HTR-8/SVneo (cell line): ENCODE measurements around the gene ADSL.

ENCODE experiments used
- DNase-seq: peaks from one replicate; pipeline ENCODE4 v3.0.0; 2011; ENCODE audit warnings: low spot score, mixed read lengths; ENCODE audit not compliant: insufficient read length
- FAIRE-seq: peaks from 2 replicates; lab custom pipeline; 2011; peaks lifted over from hg19 to GRCh38; lab: Jason Lieb, UNC

The ADSL gene

DNA sequence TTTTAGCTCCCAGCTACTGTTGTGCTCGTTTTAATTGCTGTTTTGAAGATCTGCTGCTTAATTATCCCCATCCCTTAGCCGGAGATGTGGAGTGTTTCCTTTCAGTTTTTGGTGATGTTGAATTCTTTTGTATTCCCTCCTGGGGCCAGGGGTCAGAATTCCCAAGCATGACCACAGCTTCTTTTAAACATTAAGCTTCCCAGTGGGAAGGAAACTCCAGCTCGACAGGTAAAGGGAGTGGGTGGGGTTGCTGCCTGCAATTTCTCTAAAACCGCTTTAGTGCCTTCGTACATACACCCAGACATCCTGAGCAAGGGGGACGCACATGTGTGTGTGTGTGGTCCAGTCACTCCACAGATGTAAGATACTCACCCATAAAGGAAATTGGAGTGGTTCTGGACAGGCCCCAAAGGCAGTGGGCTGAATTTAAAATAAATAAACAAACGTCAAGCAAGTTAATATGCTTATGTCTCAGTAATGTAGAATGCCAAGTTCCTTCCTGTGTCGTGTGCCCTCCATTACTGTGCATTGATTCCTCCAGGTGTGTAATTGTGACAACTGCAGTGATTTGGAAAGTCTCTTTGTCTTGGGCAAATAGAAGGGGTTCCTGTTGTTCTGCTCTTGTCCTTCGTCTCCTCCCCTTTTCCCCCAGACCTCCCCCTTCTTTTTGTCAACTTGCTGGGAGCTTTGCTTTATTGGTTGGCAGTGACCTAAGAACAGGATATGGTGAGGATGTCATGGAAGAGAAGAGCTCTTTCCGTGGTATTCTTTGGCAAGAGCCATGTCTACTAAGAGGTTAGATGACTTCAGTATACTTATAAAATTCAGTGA, 19.2 kb upstream of the ADSL start:
- no peak for DNase-seq
- FAIRE-seq: no peak

DNA sequence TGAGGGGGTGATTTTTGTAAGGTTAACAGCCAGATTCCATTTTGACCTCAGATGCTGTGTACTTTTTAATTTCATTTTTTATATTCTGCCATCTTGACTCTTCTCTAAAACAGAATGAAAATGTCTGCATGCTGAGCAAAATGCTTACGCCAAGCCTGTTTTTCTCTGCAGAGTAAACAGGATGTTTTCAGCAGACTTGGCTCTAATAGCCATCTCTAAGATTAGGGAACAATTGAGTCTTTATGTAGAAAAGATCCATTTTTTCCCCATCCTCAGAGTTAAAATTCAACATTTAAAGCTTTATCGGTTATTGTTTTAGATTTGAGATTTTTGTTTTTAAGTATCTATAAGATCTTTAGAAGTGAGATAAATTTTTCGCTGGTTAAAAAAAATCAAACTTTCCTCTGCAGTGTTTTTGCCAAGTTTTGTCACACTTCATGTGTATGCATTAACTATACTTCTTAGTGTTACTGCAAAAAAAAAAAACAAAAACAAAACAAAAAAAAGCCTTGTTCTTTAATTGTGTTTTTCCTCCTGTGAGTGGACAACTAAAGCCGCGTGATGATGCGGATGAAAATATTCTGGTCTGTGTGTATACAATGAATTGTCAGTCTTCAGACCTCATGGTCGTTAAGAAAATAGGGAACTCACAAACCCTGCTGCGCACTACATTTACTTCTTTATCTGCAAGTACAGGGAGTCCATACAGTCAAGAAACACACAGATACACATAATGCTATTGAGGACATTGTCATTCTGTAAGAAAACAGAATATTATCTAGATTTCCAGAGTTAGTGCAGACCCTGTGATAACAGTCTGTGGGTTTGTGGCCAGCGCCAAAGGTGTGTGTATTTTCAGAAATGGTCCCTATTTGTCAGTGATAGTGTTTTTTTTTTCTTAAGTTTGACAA, 17.5 kb upstream of the ADSL start:
- DNase-seq (no peak), FAIRE-seq (no peak)

DNA sequence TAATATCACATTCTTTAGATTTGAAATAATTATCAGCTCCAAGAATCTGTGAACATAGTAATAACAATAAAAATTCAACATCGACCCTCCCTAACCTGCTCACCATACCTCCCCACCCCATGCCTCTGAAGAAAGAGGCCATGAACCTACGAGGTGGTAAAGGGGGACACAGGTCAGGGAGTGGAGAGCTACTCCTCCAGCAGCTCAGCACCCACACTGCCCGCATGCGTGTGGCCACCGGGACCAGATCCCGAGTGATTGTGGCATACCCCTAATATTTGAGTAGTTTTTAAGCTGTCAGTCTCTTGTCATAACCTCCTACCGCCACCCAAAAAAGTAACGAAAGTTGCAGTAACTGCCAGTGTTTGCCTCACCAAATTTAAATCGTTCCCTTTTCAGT, 16.8 kb upstream of the ADSL start:
- FAIRE-seq: no peak
- no peak for DNase-seq

DNA sequence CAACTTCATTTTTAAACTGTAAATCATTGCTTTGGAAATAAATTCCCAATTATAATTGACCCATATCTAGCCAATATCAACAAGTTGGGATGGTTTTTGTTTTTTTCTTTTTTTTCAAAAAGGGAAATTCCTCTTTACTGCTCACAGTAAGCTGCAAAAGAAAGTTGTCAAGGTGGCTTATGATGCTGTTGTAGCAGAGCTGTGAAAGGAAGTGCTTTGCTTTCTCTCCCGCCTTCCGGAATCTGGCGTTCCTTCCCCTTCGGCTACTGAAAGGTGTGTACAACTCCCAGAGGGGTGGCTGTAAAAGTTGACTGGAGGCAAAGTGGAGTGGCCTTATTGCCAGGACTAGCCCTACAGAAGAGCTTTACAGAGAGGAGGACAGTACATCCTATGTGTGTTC, 16.2 kb upstream of the ADSL start:
- no peak for FAIRE-seq
- no peak for DNase-seq

DNA sequence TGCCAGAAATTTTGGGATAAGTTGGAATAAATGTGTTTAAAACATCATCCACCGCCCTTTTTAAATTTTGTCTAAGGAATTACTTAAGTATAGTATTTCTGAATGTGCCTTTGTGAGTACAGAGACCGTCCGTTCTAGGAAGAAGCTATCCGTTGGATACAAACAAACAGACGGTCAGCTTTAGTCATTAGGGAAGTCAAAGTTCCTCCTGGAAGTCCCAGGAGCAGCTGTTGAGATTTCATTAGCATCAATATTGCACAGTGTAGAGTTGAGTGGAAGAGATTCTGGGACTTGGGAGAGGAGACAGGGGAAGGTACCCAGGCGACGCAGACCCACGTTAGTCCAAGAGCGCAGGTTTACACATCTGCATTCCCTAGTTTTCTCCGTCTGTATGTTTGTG, 15.7 kb upstream of the ADSL start:
- FAIRE-seq (no peak), DNase-seq (no peak)

DNA sequence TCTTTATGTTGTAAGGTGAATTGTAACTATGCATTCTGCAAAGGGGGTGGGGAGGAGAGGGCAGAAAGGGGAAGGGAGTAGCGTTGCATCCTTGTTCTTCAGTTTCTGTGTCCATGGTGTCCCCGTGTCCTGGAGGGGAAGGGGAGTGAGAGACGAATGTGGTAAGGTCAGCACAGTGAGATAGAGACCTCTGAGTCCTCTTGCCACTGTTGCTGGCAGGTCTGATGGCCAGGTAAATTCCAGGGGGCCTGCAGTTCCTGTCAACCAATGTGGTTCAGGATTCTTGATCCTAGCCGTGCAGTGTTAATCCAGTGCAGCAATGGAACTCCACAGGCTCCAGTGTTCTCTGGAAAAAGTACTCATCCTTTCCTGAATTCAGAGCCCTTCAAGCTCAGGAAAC, 14.6 kb upstream of the ADSL start:
- DNase-seq: no peak
- no peak for FAIRE-seq

DNA sequence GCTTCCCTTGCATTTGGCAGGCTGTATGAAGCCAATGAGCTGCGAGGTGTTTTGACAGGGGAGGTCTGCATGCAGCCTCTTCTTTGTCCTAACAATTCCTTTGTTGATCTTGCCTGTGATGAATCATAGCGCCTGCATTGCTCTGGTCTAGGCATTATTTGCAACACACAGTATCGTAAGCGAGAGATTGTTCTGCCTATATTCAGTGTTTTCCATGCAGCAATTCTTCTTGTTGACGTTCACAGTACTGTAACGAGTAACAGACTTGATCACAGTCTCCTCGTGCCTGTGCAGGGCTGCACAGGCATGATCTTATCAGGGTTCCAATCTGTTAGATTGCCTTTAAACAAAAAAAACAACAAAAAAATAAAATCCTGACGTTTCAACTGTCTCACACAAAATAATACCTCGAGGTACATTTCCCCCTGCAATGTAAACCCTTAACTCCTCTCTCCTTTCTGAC, 13.9 kb upstream of the ADSL start:
- FAIRE-seq: no peak
- DNase-seq: no peak

DNA sequence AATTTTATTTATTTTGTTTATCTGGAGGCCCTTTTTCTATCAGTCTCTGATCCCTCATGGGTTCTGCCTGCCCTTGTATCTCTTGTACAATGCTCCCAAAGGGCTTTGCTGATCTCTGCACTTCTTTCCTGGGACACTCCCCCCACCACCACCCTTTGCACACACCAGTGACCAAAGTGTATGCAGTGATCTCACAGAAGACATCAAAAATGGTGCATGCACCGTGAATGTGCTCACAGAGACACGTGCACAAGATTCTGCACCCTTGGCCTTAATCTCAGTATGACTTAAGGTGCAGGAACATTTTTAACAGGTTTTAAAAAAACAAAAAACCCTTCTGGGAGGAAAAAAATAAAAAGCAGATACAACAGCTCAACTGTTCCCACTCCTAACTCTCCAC, 12.2 kb upstream of the ADSL start:
- DNase-seq: no peak
- no peak for FAIRE-seq

DNA sequence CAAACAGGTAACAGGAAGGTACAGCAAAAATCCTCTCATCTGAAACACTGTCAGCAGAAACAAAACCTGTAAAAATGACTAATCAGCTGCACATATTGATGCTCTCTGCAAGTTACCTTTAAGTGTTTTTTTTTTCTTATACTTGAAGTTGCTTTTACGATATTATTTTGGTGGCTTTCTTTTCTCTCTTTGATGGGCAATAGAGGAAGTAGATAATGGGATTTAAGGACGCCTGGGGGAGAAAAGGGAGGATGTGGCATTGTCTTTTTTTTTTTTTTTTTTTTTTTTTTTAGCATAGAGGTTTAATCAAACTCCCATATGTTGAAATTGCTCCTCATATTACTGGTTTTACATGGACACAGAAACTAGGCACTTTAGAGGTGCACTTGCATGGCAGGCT, 11.4 kb upstream of the ADSL start:
- no peak for FAIRE-seq

DNA sequence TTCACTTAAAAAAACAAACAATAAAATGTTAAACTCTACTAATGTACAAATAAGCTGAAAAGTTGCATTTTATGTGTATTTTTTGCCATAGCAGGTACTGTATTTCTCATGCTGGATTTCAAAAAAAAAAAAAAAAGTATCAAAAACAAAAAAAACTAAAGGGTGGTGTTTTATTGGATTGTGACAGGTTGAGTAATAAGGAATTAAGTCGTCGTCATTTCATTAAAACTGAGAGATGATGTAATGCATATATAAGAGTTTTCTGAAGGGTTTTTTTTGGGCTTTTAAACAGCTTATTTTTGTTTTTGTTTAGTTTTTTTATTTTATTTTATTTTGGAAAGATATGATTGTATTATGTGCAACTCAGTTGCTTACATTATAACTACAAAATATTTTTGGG, 10.9 kb upstream of the ADSL start:
- no peak for DNase-seq

More for the DNA sequence above, 11.4 kb upstream of the ADSL start:
- DNase-seq: no peak

DNA sequence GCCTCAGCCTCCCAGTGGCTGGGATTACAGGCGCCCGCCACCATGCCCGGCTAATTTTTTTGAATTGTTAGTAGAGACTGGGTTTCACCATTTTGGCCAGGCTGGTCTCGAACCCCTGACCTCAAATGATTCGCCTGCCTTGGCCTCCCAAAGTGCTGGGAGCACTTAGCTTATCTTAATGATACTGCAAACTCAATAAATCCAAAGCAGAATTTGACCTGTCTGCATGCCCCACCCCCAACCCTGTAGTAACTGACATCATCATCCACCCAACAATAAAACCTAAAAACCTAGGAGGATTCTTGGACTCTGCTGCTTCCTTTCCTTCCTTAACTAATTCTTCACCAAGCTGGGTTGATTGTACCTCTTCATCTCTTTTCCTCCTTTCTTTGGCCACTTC, 6.3 kb upstream of the ADSL start:
- FAIRE-seq (no peak), DNase-seq (no peak)

More for the DNA sequence above, 10.9 kb upstream of the ADSL start:
- no peak for FAIRE-seq

DNA sequence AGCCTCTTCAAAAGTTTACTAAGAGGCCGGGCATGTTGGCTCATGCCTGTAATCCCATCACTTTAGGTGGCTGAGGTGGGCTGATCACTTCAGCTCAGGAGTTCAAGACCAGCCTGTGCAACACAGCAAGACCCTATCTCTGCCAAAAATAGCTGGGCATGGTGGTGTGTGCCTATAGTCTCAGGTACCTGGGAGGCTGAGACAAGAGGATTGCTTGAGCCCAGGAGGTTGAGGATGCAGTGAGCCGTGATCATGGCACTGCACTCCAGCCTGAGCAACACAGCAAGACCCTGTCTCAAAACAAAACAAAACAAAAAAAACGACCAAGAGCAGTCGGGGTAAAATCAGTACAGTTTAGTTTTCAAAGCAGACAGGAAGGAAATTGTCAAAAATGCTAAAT, 4.7 kb upstream of the ADSL start:
- no peak for DNase-seq
- no peak for FAIRE-seq

DNA sequence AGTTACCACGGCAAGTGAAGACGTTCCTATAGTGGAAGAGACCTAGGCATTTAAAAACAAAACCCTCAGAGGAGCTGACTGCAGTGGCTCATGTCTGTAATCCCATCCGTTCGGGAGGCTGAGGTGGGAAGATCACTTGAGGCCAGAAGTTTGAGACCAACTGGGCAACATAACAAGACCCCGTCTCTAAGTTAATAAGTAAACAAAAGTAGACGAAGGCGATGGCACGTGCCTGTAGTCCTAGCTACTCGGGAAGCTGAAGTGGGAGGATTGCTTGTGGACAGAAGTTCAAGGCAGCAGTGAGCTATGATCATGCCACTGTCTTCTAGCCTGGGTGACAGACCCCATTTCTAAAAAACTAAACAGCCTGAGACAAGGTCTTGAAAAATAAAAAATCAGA, 3.8 kb upstream of the ADSL start:
- FAIRE-seq (no peak), DNase-seq (no peak)

DNA sequence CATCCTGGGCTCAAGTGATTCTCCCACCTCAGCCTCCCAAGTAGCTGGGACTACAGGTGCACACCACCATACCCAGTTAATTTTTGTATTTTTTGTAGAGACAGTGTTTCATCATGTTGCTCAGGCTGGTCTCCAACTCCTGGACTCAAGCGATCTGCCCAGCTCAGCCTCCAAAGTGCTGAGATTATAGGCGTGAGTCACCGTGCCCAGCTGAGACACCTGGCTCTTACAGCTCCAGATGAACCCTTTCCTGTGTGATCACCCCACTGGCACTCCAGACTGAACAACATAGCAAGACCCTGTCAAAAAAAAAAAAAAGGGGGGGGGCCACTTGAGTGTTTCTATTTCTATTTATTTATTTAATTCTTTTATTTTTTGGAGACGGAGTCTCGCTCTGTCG, 1.0 kb upstream of the ADSL start:
- DNase-seq: no peak
- FAIRE-seq: no peak

DNA sequence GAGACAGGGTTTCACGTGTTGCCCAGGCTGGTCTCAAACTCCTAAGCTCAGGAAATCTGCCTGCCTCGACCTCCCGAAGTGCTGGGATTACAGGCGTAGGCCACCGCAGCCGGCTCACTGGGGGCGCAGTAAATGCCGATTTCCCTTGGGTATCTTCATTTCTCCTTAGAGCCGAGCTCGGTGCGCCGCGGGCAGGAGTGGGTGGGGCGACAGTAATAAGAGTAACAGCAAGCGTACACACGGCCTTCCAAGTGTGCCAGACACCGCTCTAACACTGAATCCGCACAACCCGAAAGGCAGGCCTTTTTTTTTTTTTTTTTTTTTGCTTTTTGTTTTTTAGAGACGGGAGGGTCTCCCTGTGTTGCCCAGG, 500 bp upstream of the ADSL start:
- DNase-seq: peak; percentile 29
- no peak for FAIRE-seq

DNA sequence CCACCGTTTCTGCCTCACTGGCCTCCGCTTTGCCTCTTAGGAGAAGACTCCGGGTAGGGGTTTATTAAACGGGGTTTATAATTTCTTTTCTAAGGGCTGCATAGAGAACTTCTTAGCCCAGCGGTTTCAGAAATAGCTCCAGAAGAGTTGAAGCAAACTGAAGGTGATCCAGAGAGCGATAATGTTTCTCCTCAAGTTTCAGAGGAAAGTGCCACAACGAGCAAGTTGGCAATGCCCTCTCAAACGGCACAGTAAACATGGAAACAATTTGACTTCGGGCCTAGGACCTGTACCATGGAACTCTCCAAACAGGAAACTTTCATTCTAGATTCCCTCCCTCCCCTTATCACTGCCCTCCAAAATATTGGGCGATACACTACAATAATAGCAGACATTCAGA, 1.0 kb downstream of the ADSL start:
- FAIRE-seq (no peak), DNase-seq (no peak)

DNA sequence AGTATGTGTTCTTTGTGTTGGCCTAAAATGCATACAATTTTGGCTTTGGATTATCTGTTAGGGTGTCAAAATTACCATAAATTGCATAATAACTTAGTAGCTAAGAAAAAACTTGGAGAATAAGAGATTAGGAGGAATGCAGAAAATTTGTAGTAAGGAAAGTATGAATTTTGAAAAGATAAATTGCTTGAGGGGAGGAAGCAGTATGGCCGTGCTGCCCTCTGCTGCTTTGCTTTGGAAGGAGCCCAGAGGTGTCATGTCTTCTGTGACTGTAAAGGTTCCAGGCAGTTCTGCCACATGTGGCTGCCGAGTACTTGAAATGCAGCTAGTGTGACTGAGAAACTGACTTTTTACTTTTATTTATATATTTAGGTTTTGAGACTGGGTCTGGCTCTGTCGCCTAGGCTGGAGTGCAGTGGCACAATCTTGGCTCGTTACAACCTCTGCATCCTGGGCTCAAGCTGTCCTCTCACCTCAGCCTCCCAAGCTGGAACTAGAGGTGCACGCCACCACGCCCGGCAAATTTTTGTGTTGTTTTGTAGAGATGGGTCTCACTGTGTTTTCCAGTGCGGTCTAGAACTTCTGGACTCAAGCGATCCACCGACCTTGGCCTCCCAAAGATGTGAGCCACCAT, 1.8 kb downstream of the ADSL start:
- DNase-seq: peak; percentile 54
- FAIRE-seq: no peak

DNA sequence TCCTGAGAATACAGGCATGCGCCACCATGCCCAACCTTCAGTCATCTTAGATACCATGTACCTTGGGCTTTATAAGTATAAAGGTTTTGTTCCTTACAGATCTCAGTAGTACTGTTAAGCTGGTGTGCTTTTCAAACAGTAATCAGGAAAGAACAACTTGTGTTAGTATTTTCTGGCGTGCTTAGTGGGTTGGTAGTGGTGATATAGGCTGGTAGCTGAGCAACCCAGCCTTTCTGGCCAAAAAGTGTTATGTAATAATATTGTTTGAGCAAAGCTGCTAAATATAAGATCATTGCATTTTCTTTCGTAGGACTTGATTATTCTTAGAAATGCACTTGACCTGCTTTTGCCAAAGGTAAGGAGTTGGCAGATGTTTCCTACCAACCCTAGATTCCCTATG, 6.5 kb downstream of the ADSL start:
- no peak for DNase-seq

DNA sequence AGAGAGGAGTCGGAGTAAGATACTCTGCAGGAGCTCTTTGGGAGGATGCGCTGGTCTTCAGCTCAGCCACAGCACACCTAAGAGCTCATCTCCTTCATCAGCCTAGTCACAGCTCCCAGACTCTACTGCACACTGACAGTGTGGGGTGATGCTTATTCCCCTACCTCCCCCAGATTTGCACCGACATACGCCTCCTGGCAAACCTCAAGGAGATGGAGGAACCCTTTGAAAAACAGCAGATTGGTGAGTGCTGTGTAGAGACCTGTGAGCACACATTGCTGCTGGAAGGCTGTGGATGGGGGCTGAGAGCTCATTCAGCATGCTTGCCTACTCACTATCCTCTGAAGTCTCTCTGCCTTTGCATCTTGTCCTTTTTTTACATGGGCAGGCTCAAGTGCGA, 14.8 kb downstream of the ADSL start:
- FAIRE-seq (no peak), DNase-seq (no peak)

More for the DNA sequence above, 6.5 kb downstream of the ADSL start:
- no peak for FAIRE-seq

DNA sequence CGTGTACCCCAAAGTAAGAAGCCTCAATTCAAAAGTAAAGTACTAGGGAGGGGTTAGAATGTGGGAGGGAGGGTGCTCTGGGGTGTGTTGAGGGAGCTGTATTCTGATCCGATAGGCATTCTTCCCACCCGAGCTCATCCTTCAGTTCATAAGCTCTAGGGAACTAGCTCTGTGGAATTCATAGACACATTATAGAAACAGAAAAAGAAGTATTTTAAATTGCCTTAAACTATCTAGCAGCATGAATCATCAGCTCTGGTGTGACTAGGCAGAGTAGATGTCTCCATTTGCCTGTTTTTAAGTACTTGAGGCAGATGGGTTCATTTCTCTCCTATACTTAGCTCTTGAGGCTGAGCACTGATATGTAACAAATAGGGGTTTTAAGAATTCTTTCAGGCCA, 16.8 kb downstream of the ADSL start:
- FAIRE-seq (no peak), DNase-seq (no peak)

DNA sequence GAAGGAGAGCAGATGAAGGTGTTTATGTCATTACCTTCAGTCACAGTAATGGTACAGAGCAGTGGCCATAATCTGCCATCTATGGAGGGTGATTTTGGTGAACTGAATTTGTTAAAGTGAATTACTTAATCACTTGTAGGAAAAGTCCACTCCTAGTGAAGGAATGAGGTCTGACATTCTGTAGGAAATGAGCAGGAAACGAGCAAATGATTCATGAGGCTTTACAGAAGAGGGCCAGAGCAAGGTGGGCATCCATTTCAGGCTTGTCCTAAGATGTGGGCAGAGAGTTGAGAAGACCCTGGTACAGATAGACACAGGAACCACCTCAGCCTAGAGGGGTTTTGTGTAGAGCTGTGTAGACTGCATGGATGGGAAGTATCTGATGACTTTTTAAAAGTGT, 18.1 kb downstream of the ADSL start:
- DNase-seq (no peak), FAIRE-seq (no peak)
